Activated CD4-positive, alpha-beta T cell treated with anti-CD3 and anti-CD28 coated beads, Interleukin-2, amount 50 U/mL, for 24 hours (primary cell): ENCODE measurements around the gene KRT84.
"Not testable (repeated sequence)": the region's sequence is repeated elsewhere in the genome, so short reads cannot be mapped to it uniquely, and the experiment has no call there.

ENCODE experiments used
- DNase-seq, 2 donors: peaks; one replicate each; pipeline ENCODE4 v3.0.0-alpha.2; 2020; ENCODE audit warnings: low read depth in 1 of 2, low spot score in 1 of 2

The KRT84 gene

DNA sequence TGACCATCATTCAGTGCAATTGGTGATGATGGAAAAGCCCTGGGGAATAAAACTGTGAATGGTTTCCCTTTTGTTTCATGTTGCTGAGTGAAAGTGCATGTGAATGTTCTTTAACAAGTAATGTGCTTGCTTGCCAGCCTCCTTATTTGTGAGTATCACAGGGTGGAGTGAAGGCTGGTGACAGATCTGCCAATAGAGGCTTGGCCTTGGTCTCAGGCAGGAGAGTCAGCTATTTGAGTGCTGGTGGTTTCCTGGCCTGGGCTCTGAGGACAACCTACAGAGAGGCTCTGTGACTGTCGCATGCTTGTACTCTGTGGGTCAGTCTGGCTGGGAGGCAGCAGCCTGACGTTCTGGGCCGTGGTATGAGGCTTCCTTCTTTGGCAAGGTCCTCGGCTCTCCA, 38.9 kb downstream of the KRT84 start:
- no peak for DNase-seq

DNA sequence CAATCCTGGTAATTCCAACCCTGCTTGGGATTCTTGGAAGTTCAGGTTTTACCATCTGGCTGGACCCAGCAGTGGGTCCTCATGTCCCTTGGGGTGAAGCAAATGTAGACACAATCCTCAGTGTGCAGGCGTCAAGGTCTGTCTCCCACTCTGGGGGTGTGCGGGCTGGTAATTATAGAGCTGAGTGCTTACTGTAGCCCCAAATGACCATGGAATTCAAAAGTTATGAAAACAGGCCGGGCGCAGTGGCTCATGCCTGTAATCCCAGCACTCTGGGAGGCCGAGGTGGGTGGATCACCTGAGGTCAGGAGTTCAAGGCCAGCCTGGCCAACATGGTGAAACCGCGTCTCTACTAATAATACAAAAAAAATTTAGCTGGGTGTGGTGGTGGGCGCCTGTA, 40.4 kb downstream of the KRT84 start:
- DNase-seq = not testable (repeated sequence)

DNA sequence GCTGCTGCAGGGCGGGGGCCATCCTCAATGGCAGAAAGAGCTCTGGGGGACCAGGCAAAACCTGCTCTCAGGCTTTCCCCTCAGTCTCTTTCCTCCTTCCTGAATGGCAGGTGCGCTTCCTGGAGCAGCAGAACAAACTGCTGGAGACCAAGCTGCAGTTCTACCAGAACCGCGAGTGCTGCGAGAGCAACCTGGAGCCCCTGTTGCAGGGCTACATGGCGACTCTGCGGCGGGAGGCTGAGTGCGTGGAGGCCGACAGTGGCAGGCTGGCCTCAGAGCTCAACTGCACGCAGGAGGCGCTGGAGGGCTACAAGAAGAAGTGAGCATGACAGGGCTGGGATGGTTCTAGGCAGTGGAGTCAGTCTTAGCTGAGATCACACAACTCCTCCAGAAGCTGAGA, 41.3 kb downstream of the KRT84 start:
- no peak for DNase-seq

DNA sequence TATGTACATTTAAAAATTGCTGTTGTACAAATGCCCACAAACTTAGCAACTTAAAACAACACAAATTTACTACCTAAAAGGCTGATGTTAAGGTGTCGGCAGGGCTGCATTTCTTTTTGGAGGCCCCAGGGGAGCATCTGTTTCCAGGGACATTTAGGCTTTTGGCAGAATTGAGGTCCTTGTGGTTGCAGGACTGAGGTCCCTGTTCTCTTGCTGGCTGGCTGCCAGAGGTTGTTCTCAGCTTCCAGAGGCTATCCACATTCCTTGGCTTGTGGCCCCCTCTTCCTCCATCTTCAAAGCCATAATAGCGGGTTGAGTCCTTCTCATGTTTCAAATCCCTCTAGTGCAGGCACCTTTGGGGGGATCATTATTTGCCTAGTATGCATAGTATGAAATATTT, 41.9 kb downstream of the KRT84 start:
- no peak for DNase-seq

DNA sequence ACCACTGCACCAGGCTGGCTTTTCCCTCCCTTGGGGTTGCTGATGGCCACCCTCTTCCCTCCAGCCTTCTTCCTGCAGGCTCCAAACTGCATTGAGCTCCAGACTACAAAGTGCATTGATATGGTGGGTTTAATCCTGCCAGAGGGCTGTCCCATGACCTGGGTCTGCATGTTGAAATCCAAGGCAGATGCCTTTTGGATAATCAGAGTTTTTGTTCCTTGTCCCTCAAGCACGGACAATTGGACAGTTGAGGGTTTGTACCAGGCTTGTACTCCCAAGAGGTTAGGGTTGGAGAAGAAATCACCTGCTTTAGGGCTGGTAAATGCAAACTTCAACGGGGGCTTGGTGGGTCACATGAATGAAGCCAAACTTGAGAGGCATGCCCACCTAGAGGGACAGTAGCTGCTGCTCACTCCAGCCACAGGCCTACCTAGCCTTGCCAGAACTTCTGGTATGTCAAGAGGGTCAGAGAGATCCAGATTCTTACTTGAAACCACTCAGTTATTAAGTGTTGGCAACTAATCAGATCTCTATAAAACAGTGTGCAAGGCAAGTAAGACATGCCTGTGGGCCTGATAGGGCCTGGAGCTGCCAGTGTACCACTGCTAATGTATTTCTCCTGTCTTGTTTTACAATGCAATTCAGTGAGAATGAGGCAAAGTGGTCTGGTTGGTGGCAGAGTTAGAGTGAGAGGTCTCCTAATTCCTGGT, 42.5 kb downstream of the KRT84 start:
- no peak for DNase-seq

DNA sequence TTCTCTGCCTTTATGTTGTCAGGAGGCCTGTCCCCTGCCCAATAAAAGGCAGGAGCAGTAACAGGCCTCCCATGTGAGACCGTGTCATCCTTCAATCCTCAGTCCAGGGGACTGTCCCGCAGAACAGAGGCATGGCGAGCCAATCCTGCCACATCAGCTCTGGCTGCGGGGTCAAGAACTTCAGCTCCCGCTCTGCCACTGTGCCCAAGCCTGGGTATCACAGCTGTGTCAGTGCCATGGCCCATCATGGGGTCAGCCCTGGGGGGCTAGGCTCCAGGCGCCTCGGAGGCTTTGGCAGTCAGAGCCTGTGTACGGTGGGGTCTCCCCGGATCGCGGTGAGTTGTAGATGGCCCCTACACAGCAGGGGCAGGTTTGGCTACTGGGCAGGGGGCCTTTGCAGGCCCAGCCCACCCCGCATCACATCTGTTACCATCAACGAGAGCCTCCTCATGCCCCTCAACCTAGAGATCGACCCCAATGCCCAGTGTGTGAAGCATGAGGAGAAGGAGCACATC, 44.3 kb downstream of the KRT84 start:
- DNase-seq = no peak

DNA sequence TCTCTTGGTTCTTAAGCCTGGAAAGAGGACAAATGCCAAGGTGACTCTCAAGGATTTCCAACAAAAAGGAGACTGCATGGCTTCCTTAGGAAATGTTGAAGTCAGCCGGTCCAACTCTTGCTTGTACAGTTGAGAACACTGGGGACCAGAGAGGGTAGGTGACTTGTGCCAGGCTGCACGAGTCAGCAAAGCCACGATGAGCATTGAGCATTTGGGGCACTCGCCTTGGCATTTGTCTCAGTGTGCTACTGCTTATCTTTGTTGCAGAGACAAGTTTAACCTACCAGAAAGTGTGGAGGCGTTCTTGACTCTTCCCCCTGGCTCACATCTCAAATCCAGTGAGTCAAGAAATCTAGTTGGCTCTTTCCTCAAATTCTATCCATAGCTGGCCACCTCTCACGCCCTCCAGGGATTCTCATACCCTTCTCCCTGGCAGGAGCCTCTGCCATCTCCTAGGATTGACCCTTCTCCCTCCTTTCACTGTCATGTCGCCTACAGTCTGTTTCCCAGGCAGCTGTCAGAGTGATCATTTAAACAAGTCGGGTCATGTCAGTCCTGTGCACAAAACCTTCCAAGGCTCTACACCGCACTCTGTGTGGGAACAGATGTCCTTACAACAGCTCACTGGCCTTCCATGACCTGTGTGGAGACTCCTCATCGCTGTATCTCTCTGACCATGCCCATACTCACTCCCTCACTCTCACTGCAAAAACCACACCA, 47.1 kb downstream of the KRT84 start:
- DNase-seq = no peak

DNA sequence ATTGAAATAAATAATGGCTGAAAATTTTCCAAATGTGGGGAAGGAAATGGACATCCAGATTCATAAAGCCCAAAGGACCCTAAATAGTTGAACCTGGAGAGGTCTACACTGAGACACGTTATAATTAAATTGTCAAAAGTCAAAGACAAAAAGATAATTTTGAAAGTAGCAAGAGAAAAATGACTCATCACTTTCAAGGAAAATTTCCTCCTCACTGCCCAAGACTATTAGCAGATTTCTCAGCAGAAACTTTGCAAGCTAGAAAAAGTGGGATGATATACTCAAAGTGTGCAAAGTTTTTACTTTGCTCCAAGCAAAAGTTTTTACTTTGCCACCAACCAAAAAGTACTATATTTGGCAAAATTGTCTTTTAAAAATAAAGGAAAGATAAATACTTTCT, 48.4 kb downstream of the KRT84 start:
- no peak for DNase-seq

DNA sequence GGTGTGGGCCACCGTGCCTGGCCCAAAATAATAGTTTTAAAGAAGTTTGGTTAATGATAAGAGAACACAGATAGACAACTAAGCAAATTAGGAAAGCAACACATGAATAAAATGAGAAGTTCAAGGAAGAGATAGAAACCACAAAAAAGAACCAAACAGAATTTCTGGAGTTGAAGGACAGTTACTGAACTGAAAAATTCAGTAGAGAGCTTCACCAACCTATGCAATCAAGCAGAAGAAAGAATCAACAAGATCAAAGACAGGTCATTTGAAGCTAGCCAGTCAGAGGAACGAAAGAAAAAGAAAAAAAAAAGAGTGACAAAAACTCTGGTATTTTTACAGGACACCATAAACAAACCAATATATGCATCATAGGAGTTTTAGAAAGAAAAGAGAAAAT, 48.8 kb downstream of the KRT84 start:
- DNase-seq = no peak

DNA sequence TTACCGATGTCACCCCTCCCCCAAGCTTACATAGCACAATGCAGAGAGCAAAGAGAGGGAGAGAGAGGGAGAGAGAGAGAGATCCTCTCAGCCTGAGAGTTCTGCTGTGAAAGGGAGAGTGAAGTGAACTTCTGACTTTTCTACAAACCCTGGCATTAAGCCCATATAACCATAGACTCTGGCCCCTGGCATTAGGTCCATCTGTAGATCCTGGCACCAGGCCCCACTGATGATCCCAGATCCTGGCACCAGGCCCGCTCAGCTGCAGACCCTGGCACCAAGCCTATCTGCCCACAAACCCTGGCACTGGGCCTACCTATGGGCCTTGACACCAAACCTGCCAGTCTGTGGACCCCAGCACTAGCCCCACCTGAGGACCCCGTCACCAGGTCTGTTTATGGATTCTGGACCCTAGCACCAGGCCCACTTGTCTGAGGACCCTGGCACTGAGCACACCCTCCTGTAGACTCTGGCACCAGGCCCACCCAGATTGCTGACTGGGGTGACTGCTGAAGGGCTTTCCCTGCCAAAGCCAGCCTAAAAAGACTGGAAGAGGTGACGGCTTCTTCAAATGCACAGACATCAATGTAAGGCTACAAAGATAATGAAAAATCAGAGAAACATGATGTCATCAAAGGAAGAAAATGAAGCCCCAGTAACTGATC, 49.7 kb downstream of the KRT84 start:
- no peak for DNase-seq

DNA sequence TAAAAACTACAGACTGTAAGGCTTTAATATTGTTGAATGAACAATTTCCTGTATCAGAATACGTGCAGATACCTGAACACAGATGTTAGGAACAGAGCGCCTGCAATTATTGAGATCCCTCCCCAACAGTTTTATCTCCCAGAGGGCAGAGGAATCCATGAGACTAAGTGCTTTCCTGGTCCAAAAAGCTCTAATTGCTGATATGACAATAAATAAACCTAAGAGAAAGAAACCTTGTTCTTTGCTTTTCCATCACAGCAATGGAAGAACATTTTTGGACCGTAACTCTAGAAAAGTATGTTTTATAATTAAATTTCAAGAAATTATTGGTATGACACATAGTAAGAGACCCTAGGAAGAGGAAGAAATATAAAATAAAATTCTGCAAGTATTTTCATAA, 51.3 kb downstream of the KRT84 start:
- DNase-seq = no peak

DNA sequence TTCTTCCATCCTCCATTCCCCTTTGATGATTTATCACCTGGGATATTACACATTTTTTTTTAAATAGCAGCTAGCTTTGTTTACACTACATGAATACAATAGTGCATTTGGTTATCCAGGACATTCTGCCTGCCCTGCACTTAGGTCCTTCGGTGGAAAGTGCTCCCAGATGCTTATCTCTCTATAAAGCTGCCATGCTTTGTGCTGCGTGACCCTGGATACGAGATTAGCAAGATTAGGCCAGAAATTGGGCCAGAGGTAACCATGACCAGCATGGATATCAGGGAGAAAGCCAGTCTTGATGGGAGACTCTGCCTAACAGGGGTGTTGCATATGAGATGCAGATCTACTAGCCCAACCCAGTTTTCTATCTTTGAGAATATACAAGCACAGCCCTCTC, 52.1 kb downstream of the KRT84 start:
- no peak for DNase-seq

DNA sequence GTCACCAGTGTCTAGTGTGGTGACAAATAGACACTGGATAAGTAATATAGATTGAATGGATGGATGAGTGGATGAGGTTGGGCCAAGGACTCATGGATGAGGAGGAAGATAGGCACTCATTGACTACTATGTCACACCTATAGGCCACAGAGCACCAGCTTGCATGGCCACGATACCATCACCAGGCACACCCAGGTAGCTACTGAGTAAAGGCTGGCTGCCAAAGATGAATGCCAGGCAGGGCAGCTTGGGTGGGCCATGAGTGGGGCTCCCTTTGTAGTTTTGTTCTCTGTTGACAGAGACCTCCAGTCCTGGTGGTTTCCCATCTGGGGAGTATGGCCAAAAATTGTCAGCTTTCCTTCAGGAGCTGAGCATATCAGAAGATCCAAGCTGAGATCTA, 53.1 kb downstream of the KRT84 start:
- DNase-seq = no peak

DNA sequence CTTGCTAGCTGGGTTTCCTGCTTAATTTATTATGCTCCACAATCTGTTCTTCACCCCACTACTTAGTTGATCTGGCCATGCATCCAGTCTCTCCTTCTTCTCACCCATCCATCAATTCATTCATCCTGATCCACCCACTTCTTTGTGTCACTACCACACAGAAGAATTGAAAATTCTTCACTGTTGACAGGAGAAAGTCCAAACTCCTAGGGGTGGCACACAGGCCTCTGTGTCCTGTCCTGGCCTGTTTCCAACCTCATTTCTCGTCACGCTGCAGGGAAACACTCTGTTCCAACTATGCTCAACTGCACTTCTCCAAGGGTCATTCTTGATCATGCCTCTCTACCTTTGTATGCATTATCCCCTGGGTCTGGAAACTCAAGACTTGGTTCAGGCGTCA, 53.6 kb downstream of the KRT84 start:
- DNase-seq = no peak

DNA sequence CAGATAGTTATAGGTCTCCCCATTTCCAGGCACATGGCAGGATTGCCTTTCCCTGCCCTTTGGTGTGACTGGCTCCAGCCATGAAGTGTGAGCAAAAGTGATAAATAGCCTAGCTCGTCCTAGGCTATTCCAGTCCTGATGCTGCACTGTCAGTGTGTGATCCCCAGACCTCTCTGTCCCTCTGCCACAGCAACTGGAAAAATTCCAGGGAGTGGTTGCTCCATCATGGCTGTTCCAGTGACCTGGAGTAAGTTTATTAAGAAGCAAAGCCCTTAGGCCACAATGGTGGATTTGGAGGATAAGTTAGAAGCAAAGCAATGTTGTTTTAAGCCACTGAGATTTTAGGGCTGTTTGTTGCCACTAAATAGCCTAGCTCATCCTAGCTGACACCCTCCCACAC, 54.4 kb downstream of the KRT84 start:
- no peak for DNase-seq

DNA sequence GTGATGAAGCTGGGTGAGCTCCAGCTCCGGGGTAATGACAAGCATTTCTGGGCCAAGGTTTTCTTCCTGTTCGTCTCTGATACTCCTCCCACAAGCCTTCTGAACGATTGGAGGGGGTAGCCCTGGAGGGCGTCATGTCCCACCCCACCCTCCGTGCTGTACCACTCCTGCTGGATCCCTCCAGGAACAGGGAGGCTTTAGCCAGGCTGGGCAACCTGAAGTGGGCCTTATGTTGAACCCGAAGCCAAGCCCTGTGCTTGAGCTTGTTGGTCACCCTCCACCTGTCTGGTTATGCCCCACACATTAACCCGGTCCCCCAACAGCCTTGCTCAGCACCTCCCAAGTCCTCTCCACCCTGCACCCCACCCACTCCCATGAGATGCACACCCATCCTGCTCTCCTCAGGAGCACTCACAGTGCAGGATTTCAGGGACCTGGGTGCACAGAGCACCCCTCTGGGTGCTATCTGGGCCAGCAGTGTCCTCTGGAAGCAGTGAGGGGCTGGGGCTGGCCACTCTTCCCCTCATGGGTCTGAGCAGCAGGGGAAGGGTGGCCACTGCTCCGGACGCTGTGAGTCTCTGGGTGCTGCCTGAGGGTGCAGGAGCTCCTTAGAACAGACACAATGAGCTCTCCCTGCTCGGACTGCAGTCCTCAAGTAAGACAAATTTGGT, 57.5 kb downstream of the KRT84 start:
- DNase-seq = no peak
